Stimulated activated CD4-positive, alpha-beta T cell treated with anti-CD3 and anti-CD28 coated beads, TNF-alpha, amount 100 ng/mL, for 1 hour (primary cell): Measurements from ENCODE around the gene COMMD8.

Experiments used
- DNase-seq, 3 donors: peaks; one replicate each; pipeline ENCODE4 v3.0.0-alpha.2; 2020; ENCODE audit warnings: low read depth in 3 of 3, low spot score in 1 of 3

Gene COMMD8

DNA sequence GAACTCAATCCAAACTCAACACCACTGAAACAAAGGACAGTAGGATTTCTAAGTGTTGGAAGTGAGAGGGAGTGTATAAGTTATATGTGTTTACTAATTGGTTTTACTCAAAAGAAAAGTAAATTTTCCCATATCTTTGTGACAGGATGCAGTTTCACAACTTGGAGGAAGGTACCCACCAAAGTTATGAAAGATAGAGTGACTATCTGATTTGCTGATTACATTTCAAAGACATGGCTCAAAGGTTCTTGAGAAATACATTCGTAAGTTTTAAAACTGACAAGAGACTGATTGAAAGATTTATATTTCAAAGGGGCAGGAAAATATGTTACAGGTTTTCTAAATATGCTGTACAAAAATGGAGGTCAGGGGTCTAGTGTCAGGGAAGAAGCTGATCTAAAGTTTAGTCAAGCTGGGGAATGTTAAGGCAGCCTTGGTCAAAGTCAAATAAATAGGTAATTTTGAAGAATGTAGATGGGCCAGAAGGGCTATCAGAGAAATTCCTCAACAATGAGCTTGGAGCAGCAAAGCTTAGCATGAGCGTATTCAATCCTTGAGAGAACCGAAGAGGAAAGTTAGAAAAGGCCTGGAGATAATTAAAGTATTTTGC is 9.7 kb upstream of the COMMD8 start:
- DNase-seq, result no peak

DNA sequence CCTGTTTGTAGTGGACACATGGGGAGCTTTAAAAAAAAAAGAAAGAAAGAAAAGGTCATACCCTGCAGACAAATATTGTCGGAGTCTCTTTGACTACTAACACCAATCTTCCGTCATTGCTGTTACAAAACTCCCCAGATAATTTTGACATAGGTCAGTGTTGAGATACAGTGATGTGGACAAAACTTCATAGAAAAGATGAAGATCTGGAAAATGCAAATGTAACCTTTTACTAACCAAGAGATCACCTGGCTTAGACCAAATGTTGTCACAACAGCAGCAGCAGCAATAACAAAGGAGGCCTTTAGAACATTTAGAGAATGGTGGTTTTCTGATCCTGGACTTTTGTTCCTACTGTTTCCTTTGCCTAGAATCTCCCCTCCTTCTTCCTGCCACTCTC is 8.1 kb upstream of the COMMD8 start:
- no peak for DNase-seq

DNA sequence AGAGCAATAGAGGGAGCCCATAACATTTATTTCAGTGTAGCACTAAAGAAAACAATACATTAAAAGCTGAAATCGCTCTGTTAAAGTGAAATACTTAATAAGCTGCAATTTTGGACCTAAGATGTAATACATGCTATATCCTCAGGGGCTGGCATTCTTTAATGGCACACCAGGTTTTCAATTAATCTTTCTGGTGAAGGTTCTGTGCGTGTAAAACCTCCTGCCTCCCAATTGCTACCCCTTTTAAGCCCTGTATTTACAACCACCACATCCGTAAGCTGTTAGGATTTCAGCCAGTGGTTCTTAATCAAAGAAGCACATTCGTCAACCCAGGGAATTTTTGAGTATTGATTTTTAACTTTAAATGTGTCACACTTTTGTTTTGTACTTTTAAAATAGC is 7.6 kb upstream of the COMMD8 start:
- no peak for DNase-seq

DNA sequence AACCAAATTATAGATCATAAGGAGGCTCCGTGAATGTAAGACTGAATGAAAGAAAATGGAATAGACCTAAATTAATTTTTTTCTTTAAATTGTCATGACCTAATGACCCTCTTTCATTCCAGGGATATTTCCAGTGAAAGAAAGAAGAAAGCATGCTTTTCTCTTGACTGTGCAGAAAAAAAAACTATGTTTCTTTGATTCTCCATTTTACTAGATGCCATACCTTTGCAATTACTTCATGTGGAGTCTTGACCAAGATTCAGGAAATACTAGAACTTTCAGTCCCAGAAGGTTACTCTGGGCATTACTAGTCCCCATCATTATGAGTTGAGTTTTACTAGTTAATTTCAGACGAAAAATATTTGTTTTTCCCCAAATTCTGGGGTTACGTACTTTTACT is 6.4 kb upstream of the COMMD8 start:
- DNase-seq, result no peak

DNA sequence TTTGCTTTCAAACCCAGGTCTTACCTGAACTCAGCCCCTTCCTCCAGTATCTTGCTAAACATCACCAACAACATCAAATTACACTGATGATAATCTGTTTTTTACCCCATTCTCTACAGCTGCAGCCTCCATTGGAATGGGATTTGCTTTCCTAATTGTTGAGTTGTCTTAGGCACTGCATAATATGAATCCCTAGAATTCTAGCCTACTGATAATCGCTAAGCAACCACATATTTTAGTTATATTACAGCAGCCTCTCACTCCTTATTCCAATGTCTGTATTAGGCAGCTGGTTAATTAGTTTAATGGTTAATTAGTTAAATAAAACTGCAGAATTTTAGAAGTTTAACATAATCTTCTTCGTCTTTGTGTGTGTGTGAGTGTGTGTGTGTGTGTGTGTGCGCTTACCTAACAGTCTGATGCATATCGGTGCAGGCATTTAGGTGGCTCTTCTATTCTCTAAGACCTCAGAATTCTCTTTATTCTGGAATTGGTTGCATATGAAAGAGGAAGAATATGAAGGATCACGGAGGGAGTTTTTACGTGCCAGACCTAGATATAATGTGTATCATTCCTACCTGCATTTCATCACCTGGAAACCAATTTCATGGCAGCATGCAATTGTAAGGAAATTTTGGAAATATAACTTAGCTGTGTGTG is 5.3 kb upstream of the COMMD8 start:
- no peak for DNase-seq

DNA sequence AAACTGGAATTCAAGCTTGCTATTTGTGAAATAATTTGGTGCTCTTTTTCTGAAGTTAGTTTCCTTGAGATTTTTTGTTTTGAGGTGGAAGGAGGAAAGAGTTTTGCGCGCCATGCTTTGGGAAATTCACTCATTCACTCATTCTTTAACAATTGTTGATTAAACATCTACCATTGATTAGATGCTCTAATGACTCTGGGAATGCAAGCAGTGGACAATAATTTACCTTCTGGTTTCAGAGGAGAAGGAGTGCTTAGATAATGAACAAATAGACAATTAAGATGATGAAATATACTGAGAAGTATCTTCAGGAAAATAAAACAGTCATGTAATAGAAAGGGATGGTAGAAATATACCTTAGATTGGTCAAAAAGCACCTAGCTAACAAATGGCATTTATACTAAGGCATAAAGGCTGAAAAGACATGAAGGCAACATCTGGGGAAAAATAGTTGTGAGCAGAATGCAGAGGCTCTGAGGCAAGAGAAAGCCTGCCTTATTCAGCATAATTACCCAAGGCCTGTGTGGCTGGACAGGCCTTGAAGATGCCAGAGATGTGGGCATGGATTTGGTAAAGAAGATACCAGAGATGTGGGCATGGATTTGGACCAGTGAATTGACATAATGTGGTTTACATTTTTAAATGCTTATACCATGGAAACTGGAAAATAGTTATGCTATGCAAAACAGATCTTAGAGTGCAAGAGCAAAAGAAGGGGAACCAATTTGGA is 2.7 kb upstream of the COMMD8 start:
- no peak for DNase-seq

DNA sequence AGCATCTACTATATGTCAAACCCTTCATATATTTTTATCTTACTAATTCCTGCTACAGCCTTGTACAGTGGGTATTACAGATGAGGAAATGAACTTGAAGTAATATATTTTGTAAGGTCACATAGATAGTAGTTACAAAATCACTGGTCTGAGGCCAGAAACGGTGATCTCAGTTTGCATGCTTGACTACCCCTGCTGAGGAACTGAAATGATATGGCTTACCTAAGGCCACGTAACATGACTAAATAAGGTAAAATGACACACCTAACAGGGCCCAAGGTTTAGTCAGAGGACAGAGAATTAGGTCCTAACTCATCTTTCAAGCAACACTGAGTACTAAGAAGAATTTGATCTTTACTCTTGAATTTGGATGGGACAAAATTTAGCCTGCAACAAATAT is 1.5 kb upstream of the COMMD8 start:
- no peak for DNase-seq

DNA sequence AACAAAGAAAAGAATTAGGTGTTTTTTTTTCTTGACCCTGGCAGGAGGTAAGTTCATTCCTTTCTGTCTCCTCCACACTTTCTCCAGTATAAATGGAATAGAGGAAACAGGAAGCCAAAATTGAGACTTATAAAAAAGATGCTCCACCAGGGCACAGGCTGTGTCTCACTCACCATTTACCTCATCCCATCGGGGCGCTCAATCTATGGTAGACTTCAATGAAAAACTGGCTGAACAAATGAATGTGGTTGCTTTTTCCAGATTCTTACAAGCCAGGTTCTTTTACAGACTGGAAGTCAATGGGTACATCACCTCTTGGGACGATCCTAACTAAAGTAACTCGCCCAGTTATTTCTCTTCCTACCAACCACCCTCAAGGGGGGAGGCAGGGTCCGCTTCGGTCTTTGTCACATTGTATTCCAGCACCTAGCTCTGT is 685 bp downstream of the COMMD8 start:
- DNase-seq, result no peak

DNA sequence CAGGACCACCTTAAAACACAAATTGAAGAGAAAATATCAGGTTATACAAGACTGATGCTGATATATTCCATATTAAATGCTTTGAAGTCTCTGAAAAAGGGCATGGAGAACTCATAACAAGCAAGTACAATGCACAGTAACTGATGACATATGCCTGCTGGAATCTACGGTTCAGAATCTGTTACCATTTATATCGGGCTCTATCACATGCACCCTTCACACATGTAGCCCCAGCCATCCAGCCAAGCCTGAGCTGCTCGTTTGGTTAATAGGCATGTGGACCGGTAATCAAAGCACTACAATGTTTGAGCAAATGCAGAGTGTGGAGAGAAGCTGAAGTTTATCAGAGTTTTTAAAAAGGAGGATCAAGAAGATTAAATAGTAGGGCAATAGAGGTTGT is 11.8 kb downstream of the COMMD8 start:
- DNase-seq, result no peak

DNA sequence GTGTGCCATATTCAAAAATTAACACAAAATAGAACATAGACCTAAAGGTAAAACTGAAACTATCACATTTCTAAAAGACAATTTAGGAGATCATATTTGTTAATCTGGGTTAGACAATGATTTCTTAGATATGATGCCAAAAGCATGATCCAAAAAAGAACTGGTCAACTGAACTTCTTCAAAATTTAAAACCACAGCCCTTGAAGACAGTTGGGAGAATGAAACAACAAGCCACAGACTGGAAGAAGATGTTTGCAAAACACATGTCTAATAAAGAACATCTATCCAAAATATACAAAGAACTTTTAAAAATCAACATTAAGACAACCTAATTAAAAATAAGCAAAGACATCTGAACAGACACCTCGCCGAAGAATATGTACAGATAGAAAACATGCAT is 19.5 kb downstream of the COMMD8 start:
- no peak for DNase-seq

DNA sequence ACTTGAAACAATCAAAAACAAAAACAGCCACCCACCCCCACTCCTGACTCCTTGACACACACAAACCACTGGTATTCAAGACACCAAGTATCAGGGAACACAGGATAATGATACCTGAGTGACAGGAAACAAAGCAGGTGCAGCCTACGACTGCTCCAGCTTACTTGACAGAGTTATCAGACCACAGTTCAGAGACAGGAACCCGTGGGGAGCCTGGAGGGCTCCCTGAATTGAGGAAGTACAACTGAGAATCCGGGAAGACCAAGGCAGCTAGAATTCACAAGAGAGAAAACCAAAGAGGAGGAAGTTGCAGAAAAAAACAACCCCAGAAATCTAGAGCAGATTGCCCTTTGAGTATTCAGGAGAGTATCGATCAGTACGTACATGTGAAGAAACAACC is 20.5 kb downstream of the COMMD8 start:
- DNase-seq, result no peak

DNA sequence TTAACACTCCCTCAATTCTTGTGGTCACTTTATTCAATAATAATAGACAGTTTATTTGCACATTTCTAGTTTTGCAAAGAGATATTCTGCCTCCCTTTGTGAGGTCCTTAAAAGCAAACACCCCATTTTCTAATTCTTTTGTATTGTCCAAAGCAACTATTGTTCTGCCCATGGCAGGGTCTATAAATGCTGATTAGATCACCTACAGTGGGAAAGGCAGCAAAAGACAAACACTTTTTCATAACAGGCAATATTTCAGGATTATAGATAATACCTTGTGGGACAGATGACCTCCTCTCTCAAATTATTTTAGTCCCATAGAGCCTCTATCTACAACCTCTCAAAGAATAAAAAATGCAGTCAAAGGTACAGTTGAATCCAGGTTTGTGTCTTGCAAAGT is 28.6 kb downstream of the COMMD8 start:
- no peak for DNase-seq

DNA sequence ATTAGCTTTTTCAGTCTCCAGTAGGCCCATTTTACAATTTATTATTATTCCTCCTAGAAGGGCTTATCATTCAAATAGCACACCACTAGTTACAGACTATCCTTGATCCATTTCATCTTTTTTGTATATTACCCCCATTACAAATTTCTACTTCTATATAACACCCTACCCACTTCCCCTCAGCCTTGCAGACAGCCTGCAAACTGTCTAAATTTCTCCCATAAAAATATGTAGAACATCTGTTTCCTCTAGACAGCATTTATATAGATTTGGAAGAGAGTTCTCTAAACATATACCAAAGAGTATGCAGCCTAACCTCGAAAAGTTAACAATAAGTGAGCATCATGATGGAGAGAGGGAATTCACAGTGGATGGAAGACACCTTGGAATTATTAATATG is 30.8 kb downstream of the COMMD8 start:
- DNase-seq, result no peak

DNA sequence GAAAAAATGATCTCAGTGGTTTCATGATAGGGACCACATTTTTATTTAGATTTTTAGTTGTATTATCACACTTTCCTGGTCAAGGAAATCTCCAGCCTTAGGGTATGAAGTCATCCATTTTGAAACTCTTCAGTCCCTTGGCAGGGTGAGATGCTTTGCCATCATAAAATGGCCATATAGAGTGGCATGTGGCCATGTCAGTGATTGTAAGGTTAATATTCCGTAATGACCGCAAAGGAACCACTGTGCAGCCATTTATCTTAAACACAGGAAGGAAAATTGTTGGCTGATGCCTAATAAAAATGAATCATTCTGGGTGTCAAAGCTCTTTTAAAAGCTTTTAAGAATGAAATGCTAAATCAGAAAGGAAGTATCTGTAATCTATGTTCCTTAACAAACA is 35.6 kb downstream of the COMMD8 start:
- DNase-seq, result no peak

DNA sequence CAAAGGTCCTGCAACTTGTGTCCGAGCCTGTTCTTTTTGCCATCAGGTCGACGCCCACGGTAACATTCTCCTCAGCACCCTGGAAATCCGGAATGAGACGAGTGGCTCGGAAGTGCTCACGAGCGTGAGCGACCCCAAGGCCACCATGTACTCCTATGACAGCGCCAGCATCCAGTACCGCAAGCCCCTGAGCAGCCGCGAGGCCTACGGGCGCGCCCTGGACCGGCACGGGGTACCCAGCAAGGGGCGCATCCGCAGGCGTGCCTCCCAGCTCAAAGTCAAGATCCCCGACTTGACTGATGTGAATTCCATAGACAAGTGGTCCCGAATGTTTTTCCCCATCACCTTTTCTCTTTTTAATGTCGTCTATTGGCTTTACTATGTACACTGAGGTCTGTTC is 37.9 kb downstream of the COMMD8 start:
- DNase-seq, result no peak

DNA sequence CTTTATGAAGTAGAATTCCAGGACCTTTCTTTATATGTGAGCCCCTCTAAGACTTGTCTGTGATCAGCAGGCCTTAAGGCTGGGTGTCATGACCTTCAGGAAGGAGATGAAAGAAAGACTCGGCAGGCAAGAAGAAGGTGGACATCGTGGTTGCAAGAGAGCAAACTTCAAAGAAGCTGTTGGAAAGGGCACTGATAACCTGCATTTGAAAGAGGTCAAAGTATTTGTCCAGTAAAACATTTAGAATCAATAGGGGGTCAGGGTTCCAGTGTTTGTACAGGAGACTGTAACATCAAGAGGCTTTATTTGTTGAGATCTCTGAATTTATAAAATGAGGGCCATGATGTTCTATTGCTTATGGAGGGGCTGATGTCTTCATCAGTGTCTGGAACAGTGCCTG is 44.2 kb downstream of the COMMD8 start:
- DNase-seq, result no peak

DNA sequence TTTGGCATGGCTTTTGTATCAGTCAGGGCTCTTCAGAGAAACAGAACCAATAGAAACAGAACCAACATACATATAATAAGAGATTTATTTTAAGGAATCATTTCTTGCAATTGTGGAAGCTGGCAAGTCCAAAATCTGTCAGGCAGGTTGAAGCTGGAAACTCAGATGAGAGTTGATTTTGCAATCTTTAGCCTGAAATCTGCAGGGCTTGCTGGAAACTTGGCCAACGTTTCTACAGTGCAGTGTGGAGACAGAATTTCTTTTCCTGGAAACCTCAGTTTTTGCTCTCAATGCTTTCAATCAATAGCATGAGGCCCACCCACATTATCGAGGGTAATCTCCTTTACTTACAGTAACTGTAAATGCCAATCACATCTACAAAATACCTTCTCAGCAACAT is 45.4 kb downstream of the COMMD8 start:
- DNase-seq, result no peak

DNA sequence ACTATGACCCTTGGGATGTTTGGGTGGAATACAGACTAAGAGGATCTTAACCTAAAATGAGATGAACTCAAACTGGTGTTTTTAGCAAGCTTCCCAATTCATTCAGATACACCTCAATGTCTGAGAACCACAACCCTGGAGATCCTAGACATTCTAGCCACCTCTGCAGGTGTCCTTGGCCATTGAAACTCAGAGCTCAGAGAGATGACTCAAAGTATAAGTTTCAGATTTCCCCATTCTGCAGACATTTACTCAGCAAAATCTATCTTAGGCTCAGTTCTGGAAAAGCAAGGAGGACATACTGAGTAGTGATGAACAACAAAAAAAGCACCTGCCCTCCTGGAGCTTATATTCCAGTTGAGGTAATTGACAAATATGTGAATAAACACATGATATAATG is 47.8 kb downstream of the COMMD8 start:
- no peak for DNase-seq

DNA sequence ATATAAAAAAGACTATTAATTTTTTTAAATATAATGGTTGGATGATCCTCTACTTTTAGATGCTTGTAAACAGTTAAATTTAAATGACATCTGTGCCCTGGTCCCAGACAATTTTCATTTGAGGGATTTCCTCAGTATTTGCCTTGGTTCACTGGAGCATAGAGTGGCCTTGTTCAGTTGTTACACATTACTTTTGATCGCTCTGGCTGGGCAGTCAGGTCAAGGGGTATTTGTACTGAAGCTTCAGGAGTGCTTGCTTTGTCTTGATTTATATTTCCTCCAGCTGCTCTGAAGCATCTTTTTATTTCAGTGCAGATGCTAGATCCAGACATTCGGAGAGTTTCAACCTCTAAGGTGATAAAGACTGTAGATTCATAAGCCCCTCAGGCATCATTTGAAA is 50.0 kb downstream of the COMMD8 start:
- DNase-seq, result no peak

DNA sequence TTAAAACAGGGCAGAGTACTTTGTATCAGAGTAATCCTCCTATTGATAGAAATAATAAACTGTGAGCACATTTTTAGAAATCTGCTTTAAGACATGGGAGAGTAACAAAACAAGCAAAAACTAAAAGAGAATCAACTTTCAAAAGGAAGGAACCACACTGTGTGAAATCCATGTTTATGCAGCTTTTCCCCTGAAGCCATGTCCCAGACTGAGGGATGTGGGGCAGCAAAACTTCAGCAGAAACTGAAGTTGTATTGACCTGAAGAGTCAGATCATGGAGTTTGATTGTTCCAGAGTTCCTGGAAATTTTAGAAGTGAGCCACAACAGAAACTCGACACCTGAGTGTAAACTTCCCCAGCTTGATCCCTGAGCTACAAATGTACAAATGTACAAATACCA is 53.2 kb downstream of the COMMD8 start:
- DNase-seq, result no peak

DNA sequence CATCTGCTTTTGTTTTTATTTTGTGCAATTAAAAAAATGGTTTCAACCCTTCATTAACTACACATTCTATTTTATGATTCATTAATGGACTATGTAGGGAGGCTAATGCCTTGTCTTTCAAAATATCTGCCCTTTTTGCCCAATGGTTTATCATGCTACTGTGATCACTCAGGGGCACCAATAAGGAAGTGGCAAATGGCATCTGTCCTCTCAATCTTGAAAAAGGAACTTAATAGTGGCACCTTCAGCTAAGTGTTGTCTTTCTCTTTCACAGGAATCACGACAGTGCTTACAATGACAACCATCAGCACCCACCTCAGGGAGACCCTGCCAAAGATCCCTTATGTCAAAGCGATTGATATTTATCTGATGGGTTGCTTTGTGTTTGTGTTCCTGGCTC is 57.1 kb downstream of the COMMD8 start:
- DNase-seq, result no peak
